ENCODE results near the gene IMPG2.

DNA sequence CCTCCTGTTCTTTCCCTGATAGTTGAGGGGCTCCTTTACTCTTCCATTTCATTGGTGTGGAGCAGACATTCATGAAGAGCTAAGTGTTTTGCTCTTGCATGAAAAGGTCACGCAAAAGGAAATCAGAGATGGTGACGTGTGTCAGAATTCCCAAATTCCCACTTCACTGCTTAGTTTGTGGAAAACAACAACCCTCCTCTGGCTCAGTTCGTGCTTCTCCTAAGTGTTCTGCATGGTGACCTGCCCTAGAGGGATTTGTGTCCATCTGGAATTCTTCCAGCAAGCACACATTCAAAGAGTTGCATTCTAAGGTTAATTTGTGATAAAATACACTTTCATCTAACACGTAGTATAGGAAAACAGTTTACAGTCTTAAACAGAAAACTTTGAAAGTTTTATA lies 95.6 kb downstream of the IMPG2 start:
- TF ChIP-seq CTCF (IDR thresholded peaks at IDR 0.05) (no peak), POLR2A (IDR thresholded peaks at IDR 0.05) (no peak)

Data from uterus (tissue), 2 donors.